ENCODE data around the gene GSE1. TPM values are rescaled to one million over a fixed set of nuclear protein-coding genes. Genes with fewer than 3 reads are reported as not detected.
A peak's percentile ranks its signal among the peaks of the same experiment; 100 is the strongest.

GSE1 gene
- total and polyA plus RNA-seq, 2 of the 13 experiments (the other 11 are each of a cell fraction or from before 2014, with no cell fraction given): 16.1 to 31.2 TPM

GRCh38 chr16:85614338-85615013 lies 1.4 kb downstream of the GSE1 start:
- Histone ChIP-seq H4K20me1 (ENCODE audit: insufficient read depth, low read length) (peaks cover 59% of the 10 kb centered on the region), H3K4me1 (ENCODE audit: insufficient read depth, low read length) (peaks cover 38% of the 10 kb centered on the region), H3K4me3 (replicated peaks in 1 of 3; ENCODE audit: insufficient read depth in 1 of 3, low read depth in 2 of 3, low read length in 3 of 3) (peak overlapping the region; percentile 79 to 85 (median 82)), H3K36me3 (replicated peaks in 1 of 2; ENCODE audit: control insufficient read depth in 1 of 2, insufficient read depth in 2 of 2, low read length in 2 of 2) (peaks cover 18 to 22% of the 10 kb centered on the region in 2 experiments), H3K9me3 (ENCODE audit: low read length) (no peaks in the 10 kb centered on the region), H3K4me2 (ENCODE audit: low read depth, low read length) (peak overlapping the region; percentile 94), H3K27me3 (ENCODE audit: control insufficient read depth in 1 of 2, insufficient read depth in 2 of 2, low read length in 2 of 2) (no peaks in the 10 kb centered on the region), H3K9ac (ENCODE audit: insufficient read depth, low read depth, low read length) (peak overlapping the region; percentile 82), H2AFZ (ENCODE audit: low read length) (no peak overlapping the region), H3K79me2 (ENCODE audit: insufficient read depth, low read length) (peaks cover 55% of the 10 kb centered on the region), H3K27ac (ENCODE audit: extremely low read length, insufficient read depth, low read length) (peak overlapping the region; percentile 93)
- DNase-seq (ENCODE audit: low spot score) (no peak), FAIRE-seq (peak; percentile 4), ATAC-seq (no peak)
- 3% methylated on average over 19 of the region's 41 CpGs for WGBS (ENCODE audit: low lambda C conversion rate)
- BruUV-seq (replicated peaks): TSS peak; percentile 75
- intact Hi-C loops (cut with micrococcal nuclease; ENCODE audit: unreplicated experiment): loop anchor here (10.0 kb wide), 2 partner anchors 90 to 220 kb away; no protein-coding TSS in a partner anchor
- in situ Hi-C loops (cut with HindIII; ENCODE audit: extremely low pct_ligation_motif_present, low pct_unique_long_range_greater_than_20kb): no loop called here
- ChIA-PET CTCF (ENCODE audit: low intra/inter-chr PET ratio, low total read pairs) (interaction anchor here (0.9 to 2.5 kb wide), 3 partner anchors 122 to 194 kb away, joined by 3 to 25 read pairs (median 3); no protein-coding TSS in a partner anchor), POLR2A (interaction anchor here (0.9 to 3.7 kb wide), 8 partner anchors 8 to 324 kb away, joined by 3 to 29 read pairs (median 12); no protein-coding TSS in a partner anchor)
- TF ChIP-seq NBN (conservative IDR thresholded peaks at IDR 0.05) (no peak), ZNF205 (CRISPR knock-in tag; IDR thresholded peaks at IDR 0.05) (0 out of 2 replicates have a peak, but pooled peaks have one; percentile 23), AKAP8 (CRISPR knock-in tag; IDR thresholded peaks at IDR 0.05) (no peak), ZNF431 (CRISPR knock-in tag; IDR thresholded peaks at IDR 0.05; ENCODE audit: borderline replicate concordance, low read depth) (no peak), MAFF (IDR thresholded peaks at IDR 0.05; ENCODE audit: low read depth, low read length) (no peak), SIN3A (IDR thresholded peaks at IDR 0.05; ENCODE audit: borderline replicate concordance, low read depth, low read length) (no peak), ZNF407 (CRISPR knock-in tag; IDR thresholded peaks at IDR 0.05; ENCODE audit: not compliant biosample characterization) (no peak), MAX (IDR thresholded peaks at IDR 0.05) (peak; percentile 30), THAP8 (CRISPR knock-in tag; IDR thresholded peaks at IDR 0.05; ENCODE audit: borderline replicate concordance) (peak; percentile 66; the same call in 1 of the 2 replicates), ZMAT3 (CRISPR knock-in tag; conservative IDR thresholded peaks at IDR 0.05) (no peak), ZNF230 (CRISPR knock-in tag; IDR thresholded peaks at IDR 0.05) (peak; percentile 38; the same call in 1 of the 2 replicates), IRX3 (CRISPR knock-in tag; IDR thresholded peaks at IDR 0.05; ENCODE audit: borderline replicate concordance, low read depth) (no peak), ZNF816 (CRISPR knock-in tag; IDR thresholded peaks at IDR 0.05; ENCODE audit: borderline replicate concordance) (no peak), CHD4 (IDR thresholded peaks at IDR 0.05; ENCODE audit: borderline replicate concordance, low read length) (no peak), BORCS8-MEF2B (CRISPR knock-in tag; IDR thresholded peaks at IDR 0.05) (no peak), KLF11 (CRISPR knock-in tag; IDR thresholded peaks at IDR 0.05) (no peak)
